ENCODE results near the gene CCDC148.

Gene CCDC148

GRCh38 chr2:158182676-158183295, 273.8 kb downstream of the CCDC148 start:
- DNase-seq (ENCODE audit: low read depth in 1 of 2, low spot score in 1 of 2): no peak

GRCh38 chr2:158181171-158181570, 275.4 kb downstream of the CCDC148 start:
- no peak for DNase-seq (ENCODE audit: low read depth in 1 of 2, low spot score in 1 of 2)

GRCh38 chr2:158179660-158180059, 276.9 kb downstream of the CCDC148 start:
- no peak for DNase-seq (ENCODE audit: low read depth in 1 of 2, low spot score in 1 of 2)

GRCh38 chr2:158178646-158179045, 277.9 kb downstream of the CCDC148 start:
- no peak for DNase-seq (ENCODE audit: low read depth in 1 of 2, low spot score in 1 of 2)

GRCh38 chr2:158174956-158175355, 281.6 kb downstream of the CCDC148 start:
- no peak for DNase-seq (ENCODE audit: low read depth in 1 of 2, low spot score in 1 of 2)

- no peak for DNase-seq (ENCODE audit: low read depth in 1 of 2, low spot score in 1 of 2)
Measured at GRCh38 chr2:158174495-158174894, 282.1 kb downstream of the CCDC148 start.

GRCh38 chr2:158172719-158173118, 283.8 kb downstream of the CCDC148 start:
- no peak for DNase-seq (ENCODE audit: low read depth in 1 of 2, low spot score in 1 of 2)

- DNase-seq (ENCODE audit: low read depth in 1 of 2, low spot score in 1 of 2): no peak
Measured at GRCh38 chr2:158154596-158154995, 302.0 kb downstream of the CCDC148 start.

- no peak for DNase-seq (ENCODE audit: low read depth in 1 of 2, low spot score in 1 of 2)
Measured at GRCh38 chr2:158153270-158154015, 303.1 kb downstream of the CCDC148 start.

- no peak for DNase-seq (ENCODE audit: low read depth in 1 of 2, low spot score in 1 of 2)
Measured at GRCh38 chr2:158144914-158145625, 311.5 kb downstream of the CCDC148 start.

- no peak for DNase-seq (ENCODE audit: low read depth in 1 of 2, low spot score in 1 of 2)
Measured at GRCh38 chr2:158143703-158144360, 312.7 kb downstream of the CCDC148 start.

- no peak for DNase-seq (ENCODE audit: low read depth in 1 of 2, low spot score in 1 of 2)
Measured at GRCh38 chr2:158142568-158143332, 313.8 kb downstream of the CCDC148 start.

GRCh38 chr2:158142165-158142564, 314.4 kb downstream of the CCDC148 start:
- no peak for DNase-seq (ENCODE audit: low read depth in 1 of 2, low spot score in 1 of 2)

GRCh38 chr2:158140201-158140600, 316.4 kb downstream of the CCDC148 start:
- no peak for DNase-seq (ENCODE audit: low read depth in 1 of 2, low spot score in 1 of 2)

GRCh38 chr2:158138255-158138654, 318.3 kb downstream of the CCDC148 start:
- no peak for DNase-seq (ENCODE audit: low read depth in 1 of 2, low spot score in 1 of 2)

GRCh38 chr2:158135096-158135495, 321.5 kb downstream of the CCDC148 start:
- DNase-seq (ENCODE audit: low read depth in 1 of 2, low spot score in 1 of 2): no peak

GRCh38 chr2:158134655-158135054, 321.9 kb downstream of the CCDC148 start:
- no peak for DNase-seq (ENCODE audit: low read depth in 1 of 2, low spot score in 1 of 2)

GRCh38 chr2:158134055-158134454, 322.5 kb downstream of the CCDC148 start:
- DNase-seq (ENCODE audit: low read depth in 1 of 2, low spot score in 1 of 2): no peak

GRCh38 chr2:158131919-158132566, 324.5 kb downstream of the CCDC148 start:
- DNase-seq (ENCODE audit: low read depth in 1 of 2, low spot score in 1 of 2): no peak

GRCh38 chr2:158131483-158131912, 325.1 kb downstream of the CCDC148 start:
- no peak for DNase-seq (ENCODE audit: low read depth in 1 of 2, low spot score in 1 of 2)

All from stimulated activated CD4-positive, alpha-beta T cell treated with anti-CD3 and anti-CD28 coated beads, Interleukin-15, amount 100 ng/mL, for 1 hour (primary cell).